GM19467 (cell line): Measurements from ENCODE around the gene ZNF503.

Experiments
- ATAC-seq: cut with Tn5 transposase; IDR thresholded peaks from one replicate; pipeline ENCODE4 v1.9.1; 2021; ENCODE audit warnings: mild to moderate bottlenecking, moderate library complexity; ENCODE audit not compliant: unreplicated experiment

ZNF503 gene

DNA sequence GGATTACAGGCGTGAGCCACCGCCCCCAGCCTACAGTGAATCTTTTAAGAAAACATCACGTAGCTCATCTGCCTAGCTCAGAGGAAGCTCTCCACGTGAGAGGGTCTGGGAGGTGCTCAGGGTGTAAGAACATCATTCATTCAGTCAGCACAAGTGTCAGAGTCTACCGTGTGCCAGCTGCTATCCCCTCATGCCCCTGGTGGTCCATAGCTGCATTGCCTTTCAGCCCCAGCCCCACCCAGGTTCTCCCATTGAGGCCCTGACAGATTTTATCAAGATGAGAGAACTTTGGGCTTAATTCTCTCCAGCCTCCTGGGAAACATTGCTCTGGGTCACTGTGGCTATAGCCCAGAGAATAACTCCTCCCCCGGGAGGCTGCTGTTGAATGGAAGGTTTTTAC lies 45.1 kb downstream of the ZNF503 start:
- no peak for ATAC-seq

DNA sequence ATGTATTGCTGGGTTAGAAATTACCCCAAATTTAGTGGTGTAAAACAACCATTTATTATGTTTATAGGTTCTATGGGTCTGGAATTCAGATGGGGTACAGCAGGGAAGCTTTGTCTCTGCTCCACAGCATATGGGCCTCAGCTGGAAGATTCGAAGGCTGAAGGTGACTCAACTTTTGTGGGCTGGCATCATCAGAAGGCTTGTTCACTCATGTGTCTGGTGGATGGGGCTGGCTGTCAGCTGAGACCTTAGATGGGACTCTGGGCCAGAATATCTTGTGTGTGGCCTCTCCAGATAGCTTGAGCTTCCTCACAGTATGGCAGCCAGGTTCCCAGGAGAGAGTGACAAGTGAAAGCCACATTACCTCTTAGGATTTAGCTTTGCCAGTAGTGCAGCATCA lies 45.9 kb downstream of the ZNF503 start:
- no peak for ATAC-seq

DNA sequence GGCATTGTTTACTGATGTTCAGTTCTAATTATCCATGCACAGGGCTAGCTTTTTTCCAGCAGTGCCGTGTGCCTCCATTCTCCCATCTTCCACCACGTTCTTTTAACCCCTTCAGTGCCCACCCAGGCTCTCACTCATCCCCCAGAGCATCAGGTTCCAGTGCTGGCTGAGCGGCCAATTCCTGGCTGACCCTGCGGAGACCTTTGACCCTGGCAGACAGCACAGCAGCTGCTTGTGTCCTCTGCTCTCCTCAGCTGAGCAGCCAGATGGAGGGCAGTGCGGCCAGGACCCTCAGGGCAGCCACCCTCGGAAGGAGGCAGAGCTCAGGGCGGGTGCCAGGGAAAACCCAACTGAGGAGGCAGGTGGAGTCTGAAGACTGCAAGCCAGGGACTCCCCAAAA lies 48.4 kb downstream of the ZNF503 start:
- ATAC-seq: no peak

DNA sequence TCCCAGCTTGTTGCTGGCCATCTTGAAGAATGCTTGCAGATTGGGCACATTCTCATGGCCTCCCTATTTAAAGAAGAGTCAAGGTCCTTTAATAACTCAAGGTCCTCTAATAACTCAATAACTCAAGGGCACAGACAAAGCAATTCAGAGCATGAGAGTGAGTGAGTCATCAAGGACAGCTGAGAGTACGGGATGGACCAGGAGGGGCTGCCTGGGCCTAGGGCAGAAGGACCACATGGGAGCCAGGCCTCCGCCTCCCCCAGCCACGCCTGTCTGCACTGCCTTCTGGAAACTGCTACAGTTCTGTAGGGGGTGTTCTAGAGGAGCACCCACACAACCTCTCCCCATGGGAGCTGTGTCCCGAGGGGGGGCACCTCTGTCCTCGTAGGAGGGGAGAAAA lies 48.9 kb downstream of the ZNF503 start:
- ATAC-seq: no peak

DNA sequence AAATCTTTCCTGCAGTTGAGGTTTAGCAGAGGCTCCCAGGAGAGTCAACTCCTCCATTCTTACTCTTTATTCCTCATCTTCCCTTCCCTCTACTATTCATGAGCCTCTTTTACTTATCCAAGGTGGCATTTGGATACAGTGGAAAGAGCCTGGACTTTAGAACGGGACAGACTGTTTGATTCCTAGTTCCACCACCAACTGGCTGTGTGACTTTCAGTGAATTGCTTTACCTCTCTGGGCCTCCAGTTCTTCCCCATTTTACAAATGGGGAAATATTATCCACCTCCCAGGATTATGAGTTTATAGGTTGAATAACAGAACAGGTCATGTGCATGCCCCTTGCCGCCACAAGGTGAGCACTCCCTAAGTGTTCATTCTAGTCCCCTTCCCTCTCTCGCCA lies 49.9 kb downstream of the ZNF503 start:
- no peak for ATAC-seq

DNA sequence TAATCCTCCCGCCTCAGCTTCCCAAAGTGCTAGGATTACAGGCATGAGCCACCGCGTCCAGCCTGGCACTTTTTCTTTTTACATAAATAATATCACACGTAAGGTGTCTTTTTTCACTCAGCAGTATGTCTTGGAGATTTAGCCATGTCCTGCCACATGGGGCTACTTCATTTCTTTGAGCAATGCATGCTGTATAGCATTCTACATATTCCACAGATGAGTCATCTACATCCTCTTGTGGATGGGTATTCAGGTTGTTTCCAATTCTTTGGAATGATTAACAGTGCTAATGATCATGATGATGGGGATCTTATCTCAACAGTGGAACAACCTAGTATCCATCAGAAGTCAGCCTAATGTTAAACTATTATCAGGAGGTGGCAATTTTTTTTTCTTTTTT lies 50.8 kb downstream of the ZNF503 start:
- ATAC-seq: no peak
